Measurements from ENCODE around the gene NPM1.

Gene NPM1

GRCh38 chr5:171450423-171451331 is 63.0 kb downstream of the NPM1 start:
- DNase-seq (ENCODE audit: low read depth in 3 of 3), result peak in 2 of 3 experiments; percentile 4 to 8

- no peak for DNase-seq (ENCODE audit: low read depth in 3 of 3)
These were observed 63.8 kb downstream of the NPM1 start for GRCh38 chr5:171451421-171451820.

GRCh38 chr5:171453056-171453725 is 65.5 kb downstream of the NPM1 start:
- no peak for DNase-seq (ENCODE audit: low read depth in 3 of 3)

GRCh38 chr5:171453988-171454387 is 66.3 kb downstream of the NPM1 start:
- DNase-seq (ENCODE audit: low read depth in 3 of 3), result no peak

- no peak for DNase-seq (ENCODE audit: low read depth in 3 of 3)
These were observed 66.9 kb downstream of the NPM1 start for GRCh38 chr5:171454549-171454948.

GRCh38 chr5:171455522-171455921 is 67.9 kb downstream of the NPM1 start:
- DNase-seq (ENCODE audit: low read depth in 3 of 3), result no peak

GRCh38 chr5:171457208-171457981 is 69.7 kb downstream of the NPM1 start:
- no peak for DNase-seq (ENCODE audit: low read depth in 3 of 3)

- DNase-seq (ENCODE audit: low read depth in 3 of 3), result no peak
These were observed 72.2 kb downstream of the NPM1 start for GRCh38 chr5:171459839-171460238.
